Naive thymus-derived CD8-positive, alpha-beta T cell (primary cell): ENCODE measurements around the gene AQP12B. TPM values are rescaled to one million over a fixed set of nuclear protein-coding genes. Genes with fewer than 3 reads are reported as not detected.
"Not testable (repeated sequence)": the region's sequence is repeated elsewhere in the genome, so short reads cannot be mapped to it uniquely, and the experiment has no call there.

Source experiments
- ATAC-seq, 2 donors: fragments of 150-1000 bp; cut with Tn5 transposase in 1 of 2; sonication (Bioruptor Pico), chemical (Tn5 transposase) in 1 of 2; 1 replicate in 1 of 2; 2 replicates in 1 of 2; pipeline ENCODE4 v1.10.0; 2021; ENCODE audit warnings: mild to moderate bottlenecking in 2 of 2, moderate library complexity in 2 of 2
- POLR2A ChIA-PET: fragments of 350-600 bp; sonication (Branson Sonifier 250); formaldehyde crosslinking; loops from one replicate; lab custom pipeline; 2021; ENCODE audit warnings: antibody characterized with exemption; lab: Charles Lee
- DNase-seq, 10 donors: peaks; one replicate each; pipeline versions ENCODE4 v3.0.0 to v3.0.0-alpha.2; 2020 to 2022
- H3K27ac Mint-ChIP-seq, 10 donors: one replicate each; pipeline ENCODE4 v1.8.0; 2020 to 2022; ENCODE audit warnings: mild to moderate bottlenecking in 10 of 10, mixed read lengths in 10 of 10, moderate library complexity in 4 of 10, inconsistent platforms in 1 of 10
- H3K27me3 Mint-ChIP-seq, 5 donors: one replicate each; pipeline ENCODE4 v1.8.0; 2021 to 2022; ENCODE audit warnings: mixed read lengths in 5 of 5
- H3K36me3 Mint-ChIP-seq, 3 donors: one replicate each; pipeline ENCODE4 v1.8.0; 2020 to 2022; ENCODE audit warnings: mixed read lengths in 3 of 3, mild to moderate bottlenecking in 2 of 3, inconsistent platforms in 1 of 3
- H3K4me1 Mint-ChIP-seq, 4 donors: one replicate each; pipeline ENCODE4 v1.8.0; 2021 to 2022; ENCODE audit warnings: mixed read lengths in 4 of 4
- H3K4me3 Mint-ChIP-seq, 10 donors: one replicate each; pipeline ENCODE4 v1.8.0; 2020 to 2022; ENCODE audit warnings: mild to moderate bottlenecking in 10 of 10, mixed read lengths in 10 of 10, moderate library complexity in 6 of 10, inconsistent platforms in 1 of 10
- H3K9me3 Mint-ChIP-seq, 9 donors: one replicate each; pipeline ENCODE4 v1.8.0; 2020 to 2022; ENCODE audit warnings: mixed read lengths in 9 of 9, mild to moderate bottlenecking in 3 of 9, inconsistent platforms in 1 of 9, moderate library complexity in 1 of 9
- polyA plus RNA-seq, 3 donors: library from polyadenylated mRNA; unstranded; fragments of 300-500 nt; fragmentation: Illumina TruSeq; gene quantifications; one replicate each; pipeline ENCODE4 v1.2.3, GENCODE V29; 2021
- total RNA-seq, 8 experiments: library from RNA in 2 of 8; stranded (reverse) in 2 of 8; gene quantifications; one replicate each; pipeline ENCODE4 v1.2.3 and lab custom pipeline; 2021 to 2026

AQP12B gene, protein sequence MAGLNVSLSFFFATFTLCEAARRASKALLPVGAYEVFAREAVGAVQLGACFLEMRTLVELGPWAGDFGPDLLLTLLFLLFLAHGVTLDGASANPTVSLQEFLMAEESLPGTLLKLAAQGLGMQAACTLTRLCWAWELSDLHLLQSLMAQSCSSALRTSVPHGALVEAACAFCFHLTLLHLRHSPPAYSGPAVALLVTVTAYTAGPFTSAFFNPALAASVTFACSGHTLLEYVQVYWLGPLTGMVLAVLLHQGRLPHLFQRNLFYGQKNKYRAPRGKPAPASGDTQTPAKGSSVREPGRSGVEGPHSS
- total RNA-seq (not detected), polyA plus RNA-seq (not detected), total RNA-seq (lab: John Stamatoyannopoulos, UW) (0 to 0.49 (median 0) reads per million in 6 experiments)

- Mint-ChIP-seq H3K4me1 (peaks cover 0 to 15% (median 9%) of the 10 kb centered on the region in 4 donors), H3K27ac (peak within 1 kb of the TSS in 5 of 10 donors; percentile 40 to 81 (median 55)), H3K4me3 (peak within 1 kb of the TSS in 8 of 10 donors; percentile 24 to 77 (median 64))
- H3K9me3 Mint-ChIP-seq, H3K27me3 Mint-ChIP-seq, DNase-seq, H3K36me3 Mint-ChIP-seq, ATAC-seq: not testable (repeated sequence)
- POLR2A ChIA-PET, result interaction anchor here (0.5 kb wide), 1 partner anchor 1016 kb away, joined by 5 read pairs; no protein-coding TSS in a partner anchor
Observed at GRCh38 chr2:240682431-240683224, at the start of gene AQP12B. Gene AQP12B (minus strand): TSS chr2:240682885. CDS start chr2:240682837, 48 bp downstream.

GRCh38 chr2:240732184-240732583, 49.5 kb upstream of the AQP12B start:
- ATAC-seq (no peak), DNase-seq (no peak)
- H3K9me3 Mint-ChIP-seq, result no peaks in the 10 kb centered on the region
- peaks cover 0 to 4% (median 0%) of the 10 kb centered on the region in 5 donors for H3K27me3 Mint-ChIP-seq
- H3K36me3 Mint-ChIP-seq, result no peaks in the 10 kb centered on the region
- H3K4me3 Mint-ChIP-seq, result no peak overlapping the region
- H3K4me1 Mint-ChIP-seq, result peaks cover 0 to 1% (median 0%) of the 10 kb centered on the region in 4 donors
- H3K27ac Mint-ChIP-seq, result no peak overlapping the region
- POLR2A ChIA-PET, result no interaction called here

GRCh38 chr2:240731178-240731545, 48.5 kb upstream of the AQP12B start:
- POLR2A ChIA-PET, result no interaction called here
- ATAC-seq, result no peak
- H3K9me3 Mint-ChIP-seq, result no peaks in the 10 kb centered on the region

GRCh38 chr2:240730501-240731177, 48.0 kb upstream of the AQP12B start:
- no peak overlapping the region for H3K27ac Mint-ChIP-seq
- H3K4me3 Mint-ChIP-seq, result no peak overlapping the region
- H3K4me1 Mint-ChIP-seq, result peaks cover 0 to 1% (median 0%) of the 10 kb centered on the region in 4 donors
- DNase-seq (no peak), ATAC-seq (no peak)
- H3K27me3 Mint-ChIP-seq, result peaks cover 0 to 4% (median 0%) of the 10 kb centered on the region in 5 donors
- POLR2A ChIA-PET, result no interaction called here
- H3K36me3 Mint-ChIP-seq, result no peaks in the 10 kb centered on the region
- H3K9me3 Mint-ChIP-seq, result no peaks in the 10 kb centered on the region

More at GRCh38 chr2:240731178-240731545, 48.5 kb upstream of the AQP12B start:
- no peak overlapping the region for H3K4me3 Mint-ChIP-seq
- H3K27ac Mint-ChIP-seq, result no peak overlapping the region
- peaks cover 0 to 1% (median 0%) of the 10 kb centered on the region in 4 donors for H3K4me1 Mint-ChIP-seq
- no peaks in the 10 kb centered on the region for H3K36me3 Mint-ChIP-seq
- no peak for DNase-seq
- peaks cover 0 to 4% (median 0%) of the 10 kb centered on the region in 5 donors for H3K27me3 Mint-ChIP-seq

DNA sequence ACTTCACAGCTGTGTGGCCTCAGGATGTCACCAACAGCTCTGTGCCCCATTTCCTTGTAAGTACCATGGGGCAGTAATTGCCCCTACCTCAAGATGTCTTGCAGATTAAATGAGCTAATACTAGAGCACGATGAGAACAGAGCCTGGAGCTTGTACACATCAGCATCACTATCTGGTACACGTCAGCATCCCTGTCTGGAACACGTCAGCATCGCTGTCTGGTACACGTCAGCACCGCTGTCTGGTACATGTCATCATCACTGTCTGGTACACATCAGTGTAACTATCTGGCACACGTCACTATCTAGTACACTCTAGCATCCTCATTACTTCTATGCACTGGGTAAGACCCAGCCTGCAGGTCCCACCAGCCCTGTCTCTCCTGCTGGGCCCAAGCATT, 46.1 kb upstream of the AQP12B start:
- Mint-ChIP-seq H3K4me1 (peaks cover 0 to 1% (median 0%) of the 10 kb centered on the region in 4 donors), H3K4me3 (no peak overlapping the region), H3K27me3 (peaks cover 0 to 4% (median 0%) of the 10 kb centered on the region in 5 donors), H3K36me3 (no peaks in the 10 kb centered on the region), H3K9me3 (no peaks in the 10 kb centered on the region), H3K27ac (peak overlapping the region in 1 of 10 donors; percentile 80)
- POLR2A ChIA-PET, result no interaction called here
- ATAC-seq (no peak), DNase-seq (no peak)

- Mint-ChIP-seq H3K36me3 (no peaks in the 10 kb centered on the region), H3K4me3 (no peak overlapping the region), H3K27ac (no peak overlapping the region), H3K27me3 (peaks cover 0 to 4% (median 0%) of the 10 kb centered on the region in 5 donors), H3K9me3 (no peaks in the 10 kb centered on the region), H3K4me1 (no peaks in the 10 kb centered on the region)
- no peak for DNase-seq
- ATAC-seq, result no peak
- POLR2A ChIA-PET, result no interaction called here
Observed at GRCh38 chr2:240728361-240728760, 45.7 kb upstream of the AQP12B start.

DNA sequence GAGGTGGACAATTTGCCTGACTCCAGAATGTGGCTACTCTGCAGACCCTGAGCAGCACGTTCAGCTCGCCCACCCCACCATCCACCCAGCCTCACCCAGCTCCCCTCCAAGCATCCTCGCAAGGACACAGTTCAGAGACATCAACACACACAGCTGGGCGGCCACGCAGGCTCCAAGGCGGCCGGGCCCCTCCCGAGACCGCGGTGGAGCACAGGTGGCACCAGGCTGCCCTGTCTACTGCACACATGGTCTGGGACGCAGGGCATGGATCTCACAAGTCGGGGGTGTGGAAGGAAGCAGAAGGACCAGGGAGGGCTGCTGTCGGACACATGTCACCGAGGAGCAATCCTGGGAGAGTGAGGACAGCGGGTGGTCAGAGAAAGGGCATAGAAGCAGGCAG, 45.2 kb upstream of the AQP12B start:
- Mint-ChIP-seq H3K27ac (no peak overlapping the region), H3K36me3 (no peaks in the 10 kb centered on the region), H3K4me1 (no peaks in the 10 kb centered on the region), H3K27me3 (peaks cover 0 to 6% (median 0%) of the 10 kb centered on the region in 5 donors), H3K4me3 (no peak overlapping the region), H3K9me3 (no peaks in the 10 kb centered on the region)
- DNase-seq, result no peak
- POLR2A ChIA-PET, result no interaction called here
- ATAC-seq, result no peak

DNA sequence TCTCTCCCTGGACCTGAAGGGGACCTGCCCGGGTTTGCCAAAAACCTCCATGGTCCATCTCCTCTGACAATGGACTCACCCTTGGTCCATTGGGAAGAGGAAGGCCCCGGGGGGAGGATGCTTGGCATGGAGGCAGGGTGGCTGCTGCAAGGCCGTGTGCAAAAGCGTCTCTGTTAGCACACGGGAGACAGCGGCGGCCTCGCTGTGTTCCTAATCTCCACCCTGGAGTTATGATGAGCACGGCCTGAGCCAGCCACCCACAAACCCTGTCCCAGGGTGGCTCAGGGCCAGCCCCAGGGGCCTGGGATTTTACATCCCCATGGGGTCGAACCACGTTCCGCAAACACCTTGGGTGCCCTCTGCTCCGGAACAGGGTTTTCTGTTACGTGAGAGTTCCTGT, 44.8 kb upstream of the AQP12B start:
- Mint-ChIP-seq H3K4me3 (no peak overlapping the region), H3K36me3 (no peaks in the 10 kb centered on the region), H3K4me1 (no peaks in the 10 kb centered on the region), H3K9me3 (no peaks in the 10 kb centered on the region), H3K27me3 (peaks cover 0 to 6% (median 0%) of the 10 kb centered on the region in 5 donors), H3K27ac (no peak overlapping the region)
- POLR2A ChIA-PET, result no interaction called here
- ATAC-seq (no peak), DNase-seq (no peak)

GRCh38 chr2:240726876-240727275, 44.2 kb upstream of the AQP12B start:
- no peak for ATAC-seq
- H3K27me3 Mint-ChIP-seq, result peaks cover 0 to 6% (median 0%) of the 10 kb centered on the region in 5 donors
- POLR2A ChIA-PET, result no interaction called here

GRCh38 chr2:240725671-240726070, 43.0 kb upstream of the AQP12B start:
- POLR2A ChIA-PET, result no interaction called here
- Mint-ChIP-seq H3K27ac (no peak overlapping the region), H3K4me3 (no peak overlapping the region), H3K4me1 (no peaks in the 10 kb centered on the region), H3K9me3 (no peaks in the 10 kb centered on the region), H3K27me3 (peaks cover 0 to 6% (median 0%) of the 10 kb centered on the region in 5 donors), H3K36me3 (no peaks in the 10 kb centered on the region)
- DNase-seq (no peak), ATAC-seq (no peak)

More at GRCh38 chr2:240726876-240727275, 44.2 kb upstream of the AQP12B start:
- DNase-seq, result no peak
- no peaks in the 10 kb centered on the region for H3K4me1 Mint-ChIP-seq
- H3K4me3 Mint-ChIP-seq, result no peak overlapping the region
- H3K27ac Mint-ChIP-seq, result peak overlapping the region in 1 of 10 donors; percentile 38
- no peaks in the 10 kb centered on the region for H3K36me3 Mint-ChIP-seq
- H3K9me3 Mint-ChIP-seq, result no peaks in the 10 kb centered on the region

- H3K9me3 Mint-ChIP-seq, result no peaks in the 10 kb centered on the region
- H3K27ac Mint-ChIP-seq, result no peak overlapping the region
- no peak overlapping the region for H3K4me3 Mint-ChIP-seq
- no peak for DNase-seq
- POLR2A ChIA-PET, result no interaction called here
- no peak for ATAC-seq
- no peaks in the 10 kb centered on the region for H3K36me3 Mint-ChIP-seq
- H3K27me3 Mint-ChIP-seq, result peaks cover 0 to 5% (median 0%) of the 10 kb centered on the region in 5 donors
- H3K4me1 Mint-ChIP-seq, result no peaks in the 10 kb centered on the region
Observed at GRCh38 chr2:240725266-240725665, 42.6 kb upstream of the AQP12B start.

DNA sequence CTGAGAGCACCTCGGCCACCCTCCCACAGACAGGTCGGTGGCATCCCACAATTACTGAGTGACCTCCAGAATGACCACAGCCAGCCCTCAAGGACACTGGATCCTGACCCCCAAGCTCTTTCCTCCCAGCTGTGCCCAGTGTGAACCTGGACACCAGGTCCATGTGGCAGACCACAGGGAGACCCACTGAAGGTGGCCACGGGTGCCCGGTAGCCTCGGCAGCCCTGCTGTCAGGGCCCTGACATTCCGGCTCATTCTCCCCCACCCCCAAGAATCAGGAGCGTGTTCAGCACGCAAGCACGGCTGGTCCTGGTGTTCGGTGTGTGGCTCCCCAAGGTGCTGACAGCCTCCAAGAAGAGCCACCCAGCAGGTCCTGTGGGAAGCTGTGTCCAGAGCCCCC, 41.7 kb upstream of the AQP12B start:
- H3K9me3 Mint-ChIP-seq, result no peaks in the 10 kb centered on the region
- no peak for ATAC-seq
- H3K4me3 Mint-ChIP-seq, result no peak overlapping the region
- H3K4me1 Mint-ChIP-seq, result no peaks in the 10 kb centered on the region
- no peaks in the 10 kb centered on the region for H3K36me3 Mint-ChIP-seq
- peaks cover 0 to 3% (median 0%) of the 10 kb centered on the region in 5 donors for H3K27me3 Mint-ChIP-seq
- DNase-seq, result no peak
- H3K27ac Mint-ChIP-seq, result peak overlapping the region in 1 of 10 donors; percentile 33
- POLR2A ChIA-PET, result no interaction called here
